ENCODE measurements around the gene CNOT6. TPM values are rescaled to one million over a fixed set of nuclear protein-coding genes. Genes with fewer than 3 reads are reported as not detected.

CNOT6 gene
- total RNA-seq, 3 donors from 2014 or later: 9.8 to 26.2 (median 19.0) TPM

- DNase-seq (ENCODE audit: low spot score in 2 of 2): no peak
- intact Hi-C loops (cut with DNase I; ENCODE audit: low total_unique reads): no loop called here
These were observed 24.7 kb upstream of the CNOT6 start for GRCh38 chr5:180469586-180469865.

DNA sequence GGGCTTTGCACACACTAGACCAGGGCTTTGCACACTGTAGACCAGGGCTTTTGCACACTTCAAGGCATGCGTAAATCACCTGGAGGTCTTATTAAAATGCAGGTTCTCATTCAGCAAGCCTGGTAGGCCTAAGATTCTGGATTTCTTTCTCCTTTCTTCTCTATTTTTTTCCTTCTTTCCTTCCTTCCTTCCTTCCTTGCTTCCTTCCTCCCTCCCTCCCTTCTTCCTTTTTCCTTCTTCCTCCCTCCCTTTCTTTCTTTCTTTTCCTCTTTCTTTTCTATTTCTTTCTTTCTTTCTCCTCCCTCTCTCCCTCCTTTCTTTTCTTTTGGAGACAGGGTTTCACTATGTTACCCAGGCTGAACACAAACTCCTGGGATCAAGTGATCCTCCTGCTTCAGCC is 24.3 kb upstream of the CNOT6 start:
- no peaks in the 10 kb centered on the region for H3K9me3 ChIP-seq
- H3K4me3 ChIP-seq: no peak overlapping the region
- H3K36me3 ChIP-seq: no peaks in the 10 kb centered on the region
- no peaks in the 10 kb centered on the region for H3K27me3 ChIP-seq
- H3K4me1 ChIP-seq: no peaks in the 10 kb centered on the region
- TF ChIP-seq POLR2AphosphoS5 (IDR thresholded peaks at IDR 0.05) (no peak), POLR2A (IDR thresholded peaks at IDR 0.05) (no peak)
- TF ChIP-seq, protein P1, sequence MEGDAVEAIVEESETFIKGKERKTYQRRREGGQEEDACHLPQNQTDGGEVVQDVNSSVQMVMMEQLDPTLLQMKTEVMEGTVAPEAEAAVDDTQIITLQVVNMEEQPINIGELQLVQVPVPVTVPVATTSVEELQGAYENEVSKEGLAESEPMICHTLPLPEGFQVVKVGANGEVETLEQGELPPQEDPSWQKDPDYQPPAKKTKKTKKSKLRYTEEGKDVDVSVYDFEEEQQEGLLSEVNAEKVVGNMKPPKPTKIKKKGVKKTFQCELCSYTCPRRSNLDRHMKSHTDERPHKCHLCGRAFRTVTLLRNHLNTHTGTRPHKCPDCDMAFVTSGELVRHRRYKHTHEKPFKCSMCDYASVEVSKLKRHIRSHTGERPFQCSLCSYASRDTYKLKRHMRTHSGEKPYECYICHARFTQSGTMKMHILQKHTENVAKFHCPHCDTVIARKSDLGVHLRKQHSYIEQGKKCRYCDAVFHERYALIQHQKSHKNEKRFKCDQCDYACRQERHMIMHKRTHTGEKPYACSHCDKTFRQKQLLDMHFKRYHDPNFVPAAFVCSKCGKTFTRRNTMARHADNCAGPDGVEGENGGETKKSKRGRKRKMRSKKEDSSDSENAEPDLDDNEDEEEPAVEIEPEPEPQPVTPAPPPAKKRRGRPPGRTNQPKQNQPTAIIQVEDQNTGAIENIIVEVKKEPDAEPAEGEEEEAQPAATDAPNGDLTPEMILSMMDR (IDR thresholded peaks at IDR 0.05): no peak
- intact Hi-C loops (cut with DNase I; ENCODE audit: low total_unique reads): loop anchor here (5.0 kb wide), 1 partner anchor 178 kb away; the partner anchor contains the start of gene MAPK9
- H3K27ac ChIP-seq: no peak overlapping the region
- DNase-seq (ENCODE audit: low spot score in 2 of 2): no peak

More at GRCh38 chr5:180469586-180469865, 24.7 kb upstream of the CNOT6 start:
- H3K9me3 ChIP-seq: no peaks in the 10 kb centered on the region
- no peak overlapping the region for H3K4me3 ChIP-seq
- no peaks in the 10 kb centered on the region for H3K36me3 ChIP-seq
- no peaks in the 10 kb centered on the region for H3K27me3 ChIP-seq
- no peaks in the 10 kb centered on the region for H3K4me1 ChIP-seq
- H3K27ac ChIP-seq: no peak overlapping the region
- TF ChIP-seq POLR2A (IDR thresholded peaks at IDR 0.05): no peak

GRCh38 chr5:180470361-180470760 is 23.8 kb upstream of the CNOT6 start:
- Histone ChIP-seq H3K9me3 (no peaks in the 10 kb centered on the region), H3K27me3 (no peaks in the 10 kb centered on the region), H3K4me1 (no peaks in the 10 kb centered on the region), H3K36me3 (no peaks in the 10 kb centered on the region), H3K27ac (no peak overlapping the region), H3K4me3 (no peak overlapping the region)
- intact Hi-C loops (cut with DNase I; ENCODE audit: low total_unique reads): loop anchor here (5.0 kb wide), 1 partner anchor 178 kb away; the partner anchor contains the start of gene MAPK9
- no peak for DNase-seq (ENCODE audit: low spot score in 2 of 2)
- TF ChIP-seq, protein P1 (IDR thresholded peaks at IDR 0.05): no peak
- TF ChIP-seq POLR2AphosphoS5 (IDR thresholded peaks at IDR 0.05): no peak
- no peak for TF ChIP-seq POLR2A (IDR thresholded peaks at IDR 0.05)

DNA sequence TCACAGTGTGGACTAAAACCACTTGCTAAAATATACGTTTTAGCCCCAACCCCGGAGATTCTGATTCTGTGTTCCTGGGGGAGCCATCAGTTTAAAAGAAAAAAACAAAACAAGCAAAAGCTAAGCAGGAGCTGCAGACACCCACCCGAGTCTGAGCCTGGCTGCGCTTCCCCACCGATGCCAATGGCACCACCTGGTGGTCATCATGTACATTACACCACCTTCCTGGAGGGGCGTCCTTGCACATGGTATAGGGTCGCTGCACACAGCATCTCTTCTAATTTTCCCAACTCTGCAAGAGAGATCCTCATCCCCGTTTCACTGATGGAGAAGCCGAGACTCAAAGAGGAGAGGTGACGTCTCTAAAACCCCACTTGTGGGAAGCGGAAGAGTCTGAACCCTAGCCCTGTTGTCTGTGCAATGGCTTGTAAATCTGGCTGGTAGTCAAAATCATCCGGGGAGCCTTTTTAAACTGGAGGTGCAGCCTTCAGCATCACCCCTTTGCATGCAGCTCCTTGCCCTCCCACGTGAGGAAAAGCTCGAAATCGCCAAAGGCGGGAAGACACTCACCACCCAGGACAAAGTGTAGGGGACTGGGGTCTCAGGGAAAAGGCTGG is 23.1 kb upstream of the CNOT6 start:
- DNase-seq (ENCODE audit: low spot score in 2 of 2): peak in 1 of 2 donors; percentile 41
- Histone ChIP-seq H3K4me1 (no peaks in the 10 kb centered on the region), H3K27me3 (no peaks in the 10 kb centered on the region), H3K27ac (no peak overlapping the region), H3K9me3 (no peaks in the 10 kb centered on the region), H3K36me3 (no peaks in the 10 kb centered on the region), H3K4me3 (no peak overlapping the region)
- intact Hi-C loops (cut with DNase I; ENCODE audit: low total_unique reads): loop anchor here (5.0 kb wide), 1 partner anchor 179 kb away; the partner anchor contains the start of gene MAPK9
- no peak for TF ChIP-seq POLR2AphosphoS5 (IDR thresholded peaks at IDR 0.05)
- TF ChIP-seq, protein P1 (IDR thresholded peaks at IDR 0.05): peak; percentile 82 to 87 (median 86)
- TF ChIP-seq POLR2A (IDR thresholded peaks at IDR 0.05): no peak

GRCh38 chr5:180471866-180472265 is 22.3 kb upstream of the CNOT6 start:
- Histone ChIP-seq H3K4me3 (no peak overlapping the region), H3K36me3 (no peaks in the 10 kb centered on the region), H3K27ac (no peak overlapping the region), H3K9me3 (no peaks in the 10 kb centered on the region), H3K4me1 (no peaks in the 10 kb centered on the region), H3K27me3 (no peaks in the 10 kb centered on the region)
- intact Hi-C loops (cut with DNase I; ENCODE audit: low total_unique reads): loop anchor here (5.0 kb wide), 1 partner anchor 180 kb away; the partner anchor contains the start of gene MAPK9
- no peak for TF ChIP-seq POLR2AphosphoS5 (IDR thresholded peaks at IDR 0.05)
- no peak for TF ChIP-seq POLR2A (IDR thresholded peaks at IDR 0.05)
- TF ChIP-seq, protein P1 (IDR thresholded peaks at IDR 0.05): no peak
- DNase-seq (ENCODE audit: low spot score in 2 of 2): no peak
